ENCODE results near the gene KCNA2.

KCNA2 gene

GRCh38 chr1:110563089-110563488 is 43.1 kb downstream of the KCNA2 start:
- DNase-seq: no peak

GRCh38 chr1:110561596-110561995 is 44.6 kb downstream of the KCNA2 start:
- no peak for DNase-seq

- DNase-seq: no peak
Observed at GRCh38 chr1:110559157-110559556, 47.0 kb downstream of the KCNA2 start.

- DNase-seq: no peak
Observed at GRCh38 chr1:110557481-110557880, 48.7 kb downstream of the KCNA2 start.

- DNase-seq: no peak
Observed at GRCh38 chr1:110556471-110556807, 49.7 kb downstream of the KCNA2 start.

- no peak for DNase-seq
Observed at GRCh38 chr1:110555807-110556470, 50.2 kb downstream of the KCNA2 start.

- DNase-seq: no peak
Observed at GRCh38 chr1:110554871-110555801, 51.0 kb downstream of the KCNA2 start.

GRCh38 chr1:110551278-110551809 is 54.8 kb downstream of the KCNA2 start:
- no peak for DNase-seq

GRCh38 chr1:110549831-110550230 is 56.3 kb downstream of the KCNA2 start:
- no peak for DNase-seq

- no peak for DNase-seq
Observed at GRCh38 chr1:110548381-110548780, 57.8 kb downstream of the KCNA2 start.

- DNase-seq: no peak
Observed at GRCh38 chr1:110547017-110547416, 59.1 kb downstream of the KCNA2 start.

GRCh38 chr1:110545492-110545891 is 60.7 kb downstream of the KCNA2 start:
- no peak for DNase-seq

GRCh38 chr1:110544753-110545152 is 61.4 kb downstream of the KCNA2 start:
- no peak for DNase-seq

All from NCI-H748 treated with DMSO at 0.1 percent for 48 hours (cell line).